ENCODE data around the gene HAVCR2.

- no peak for TF ChIP-seq CTCF (IDR thresholded peaks at IDR 0.05)
- no peak for TF ChIP-seq POLR2A (IDR thresholded peaks at IDR 0.05)
These were observed 40.1 kb downstream of the HAVCR2 start for GRCh38 chr5:157068785-157069184.

Measured in thyroid gland (tissue), 4 donors.